Loucy (cell line): ENCODE results near the gene OGFOD2.
A peak's percentile ranks its signal among the peaks of the same experiment; 100 is the strongest.

Experiments used
- H2AFZ ChIP-seq: fragments of 200-600 bp; sonication (generic); 2 replicates; pipeline ENCODE4 v1.6.0; 2016; ENCODE audit warnings: antibody characterized with exemption, mild to moderate bottlenecking, low read length, moderate library complexity
- H3F3A ChIP-seq: fragments of 200-600 bp; 2 replicates; pipeline ENCODE4 v1.6.0; 2016; ENCODE audit warnings: antibody characterized with exemption, low read depth, mild to moderate bottlenecking
- H3K27me3 ChIP-seq: fragments of 200-600 bp; sonication (generic); 2 replicates; pipeline ENCODE4 v1.6.1; 2014; ENCODE audit warnings: low read length, mild to moderate bottlenecking; ENCODE audit not compliant: insufficient read depth, poor library complexity, severe bottlenecking
- H3K36me3 ChIP-seq: fragments of 200-600 bp; sonication (generic); 2 replicates; pipeline ENCODE4 v1.6.1; 2016; ENCODE audit warnings: low read length; ENCODE audit not compliant: insufficient read depth
- H3K4me1 ChIP-seq: fragments of 200-600 bp; sonication (generic); 2 replicates; pipeline ENCODE4 v1.5.1; 2014; ENCODE audit warnings: low read length, mild to moderate bottlenecking; ENCODE audit not compliant: insufficient read depth, poor library complexity, severe bottlenecking
- H3K4me2 ChIP-seq: fragments of 200-600 bp; sonication (generic); 2 replicates; pipeline ENCODE4 v1.6.0; 2014; ENCODE audit warnings: antibody characterized with exemption, low read length, low read depth, mild to moderate bottlenecking; ENCODE audit not compliant: poor library complexity, severe bottlenecking
- H3K4me3 ChIP-seq: fragments of 200-600 bp; sonication (generic); 2 replicates; pipeline ENCODE4 v1.5.1; 2014; ENCODE audit warnings: low read length, mild to moderate bottlenecking, mixed read lengths; ENCODE audit not compliant: poor library complexity, severe bottlenecking
- H3K79me2 ChIP-seq: fragments of 200-600 bp; sonication (generic); 2 replicates; pipeline ENCODE4 v1.6.1; 2014; ENCODE audit warnings: low read length; ENCODE audit not compliant: insufficient read depth
- H3K9ac ChIP-seq: fragments of 200-600 bp; sonication (generic); 2 replicates; pipeline ENCODE4 v1.6.0; 2014; ENCODE audit warnings: mild to moderate bottlenecking, low read depth, low read length, moderate library complexity; ENCODE audit not compliant: poor library complexity, severe bottlenecking
- H3K9me2 ChIP-seq: fragments of 200-600 bp; sonication (generic); replicated peaks from 2 replicates; pipeline ENCODE4 v1.6.1; 2016; ENCODE audit warnings: low read depth, low read length, mixed read lengths
- H3K9me3 ChIP-seq: fragments of 200-600 bp; sonication (generic); 2 replicates; pipeline ENCODE4 v1.6.1; 2014; ENCODE audit warnings: mild to moderate bottlenecking, antibody characterized with exemption, low read length, low read depth; ENCODE audit not compliant: insufficient read depth
- H4K20me1 ChIP-seq: fragments of 200-600 bp; sonication (generic); 2 replicates; pipeline ENCODE4 v1.6.0; 2014; ENCODE audit warnings: antibody characterized with exemption, low read length, mild to moderate bottlenecking; ENCODE audit not compliant: insufficient read depth, poor library complexity, severe bottlenecking
- EZH2phosphoT487 ChIP-seq: fragments of 200-600 bp; IDR thresholded peaks from 2 replicates; pipeline ENCODE4 v1.6.1; 2018; ENCODE audit warnings: antibody characterized with exemption, mild to moderate bottlenecking, moderate library complexity, borderline replicate concordance
- TF ChIP-seq, protein P1 (sequence below): fragments of 200-600 bp; sonication (generic); conservative IDR thresholded peaks from 2 replicates; pipeline ENCODE4 v1.5.1; 2014; ENCODE audit warnings: mild to moderate bottlenecking, antibody characterized with exemption, low read length

The OGFOD2 gene

DNA sequence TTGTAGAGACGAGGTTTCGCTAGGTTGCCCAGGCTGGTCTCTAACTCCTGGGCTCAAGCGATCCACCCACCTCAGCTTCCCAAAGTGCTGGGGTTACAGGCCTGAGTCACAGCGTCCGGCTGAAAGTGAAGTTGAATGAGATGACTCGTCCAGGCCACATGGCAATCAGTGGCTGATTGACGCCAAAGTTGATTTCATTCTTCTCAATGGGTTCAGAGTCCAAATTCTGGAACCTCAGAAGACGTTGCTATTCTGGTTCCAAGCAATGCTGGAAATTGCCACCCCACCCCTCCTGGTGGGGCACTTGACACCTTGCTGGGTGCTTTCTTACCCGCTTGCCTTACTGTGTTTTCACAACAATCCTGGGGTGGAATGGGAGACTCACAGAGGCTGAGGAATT lies 23.6 kb upstream of the OGFOD2 start:
- no peaks in the 10 kb centered on the region for H3K27me3 ChIP-seq
- no peak overlapping the region for H3K4me2 ChIP-seq
- no peak for TF ChIP-seq EZH2phosphoT487
- TF ChIP-seq, protein P1, sequence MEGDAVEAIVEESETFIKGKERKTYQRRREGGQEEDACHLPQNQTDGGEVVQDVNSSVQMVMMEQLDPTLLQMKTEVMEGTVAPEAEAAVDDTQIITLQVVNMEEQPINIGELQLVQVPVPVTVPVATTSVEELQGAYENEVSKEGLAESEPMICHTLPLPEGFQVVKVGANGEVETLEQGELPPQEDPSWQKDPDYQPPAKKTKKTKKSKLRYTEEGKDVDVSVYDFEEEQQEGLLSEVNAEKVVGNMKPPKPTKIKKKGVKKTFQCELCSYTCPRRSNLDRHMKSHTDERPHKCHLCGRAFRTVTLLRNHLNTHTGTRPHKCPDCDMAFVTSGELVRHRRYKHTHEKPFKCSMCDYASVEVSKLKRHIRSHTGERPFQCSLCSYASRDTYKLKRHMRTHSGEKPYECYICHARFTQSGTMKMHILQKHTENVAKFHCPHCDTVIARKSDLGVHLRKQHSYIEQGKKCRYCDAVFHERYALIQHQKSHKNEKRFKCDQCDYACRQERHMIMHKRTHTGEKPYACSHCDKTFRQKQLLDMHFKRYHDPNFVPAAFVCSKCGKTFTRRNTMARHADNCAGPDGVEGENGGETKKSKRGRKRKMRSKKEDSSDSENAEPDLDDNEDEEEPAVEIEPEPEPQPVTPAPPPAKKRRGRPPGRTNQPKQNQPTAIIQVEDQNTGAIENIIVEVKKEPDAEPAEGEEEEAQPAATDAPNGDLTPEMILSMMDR: no peak
- no peak overlapping the region for H3K9ac ChIP-seq
- H3F3A ChIP-seq: no peaks in the 10 kb centered on the region
- H3K4me3 ChIP-seq: no peak overlapping the region
- no peaks in the 10 kb centered on the region for H4K20me1 ChIP-seq
- H3K9me2 ChIP-seq: no peaks in the 10 kb centered on the region
- no peaks in the 10 kb centered on the region for H3K36me3 ChIP-seq
- no peaks in the 10 kb centered on the region for H3K9me3 ChIP-seq
- peaks cover 13% of the 10 kb centered on the region for H3K4me1 ChIP-seq
- H2AFZ ChIP-seq: no peak overlapping the region
- no peaks in the 10 kb centered on the region for H3K79me2 ChIP-seq

DNA sequence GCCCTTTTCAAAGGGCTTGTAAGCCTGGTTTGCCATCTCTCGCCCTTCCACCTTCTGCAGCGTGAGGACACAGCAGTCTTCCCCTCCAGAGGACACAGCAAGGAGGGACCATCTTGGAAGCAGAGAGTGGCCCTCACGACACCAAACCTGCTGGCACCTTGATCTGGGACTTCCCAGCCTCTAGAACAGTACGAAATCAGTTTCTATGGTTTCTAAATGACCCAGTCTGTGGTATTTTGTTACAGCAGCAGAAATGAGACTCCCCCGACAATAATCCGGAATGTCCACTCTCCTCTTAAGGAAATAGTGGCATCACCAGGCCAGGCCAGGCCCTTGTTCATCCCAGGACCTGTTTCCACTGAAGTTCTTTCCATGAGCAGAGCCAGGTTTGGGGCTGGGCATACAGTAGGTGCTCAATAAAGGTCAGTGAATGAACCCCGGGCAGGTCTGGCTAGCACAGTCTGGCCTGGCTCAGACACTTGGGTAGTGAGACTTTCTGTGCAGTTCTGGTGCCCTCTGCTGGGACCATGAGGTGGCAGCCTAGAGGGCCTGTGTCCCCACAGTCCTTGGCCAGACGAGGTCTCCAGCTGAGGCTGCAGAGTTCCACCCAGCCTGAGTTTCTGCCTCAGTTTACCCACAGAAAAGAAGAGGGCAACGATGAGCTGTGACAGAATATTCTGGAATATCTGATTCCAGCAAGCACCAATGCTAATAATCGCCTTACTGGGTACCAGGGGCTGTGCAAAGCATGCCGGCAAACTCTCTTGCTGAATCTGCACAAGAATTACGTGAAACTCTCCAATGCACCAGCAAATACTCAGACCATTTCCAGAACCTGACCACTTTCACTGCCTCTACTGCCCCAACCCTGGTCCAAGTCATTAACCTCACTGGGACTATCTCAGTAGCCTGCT lies 22.8 kb upstream of the OGFOD2 start:
- TF ChIP-seq EZH2phosphoT487: no peak
- TF ChIP-seq, protein P1: peak; percentile 88
- Histone ChIP-seq H4K20me1 (no peaks in the 10 kb centered on the region), H3K79me2 (no peaks in the 10 kb centered on the region), H3K9ac (no peak overlapping the region), H3K4me2 (no peak overlapping the region), H3K4me3 (no peak overlapping the region), H3K4me1 (peaks cover 6% of the 10 kb centered on the region), H3K27me3 (no peaks in the 10 kb centered on the region), H3K36me3 (no peaks in the 10 kb centered on the region), H3K9me2 (no peaks in the 10 kb centered on the region), H3F3A (no peaks in the 10 kb centered on the region), H3K9me3 (no peaks in the 10 kb centered on the region), H2AFZ (no peak overlapping the region)

GRCh38 chr12:122955156-122955555 lies 19.9 kb upstream of the OGFOD2 start:
- no peaks in the 10 kb centered on the region for H4K20me1 ChIP-seq
- H3F3A ChIP-seq: no peaks in the 10 kb centered on the region
- no peak for TF ChIP-seq EZH2phosphoT487
- TF ChIP-seq, protein P1: no peak

More at GRCh38 chr12:122955156-122955555, 19.9 kb upstream of the OGFOD2 start:
- H2AFZ ChIP-seq: no peak overlapping the region
- no peaks in the 10 kb centered on the region for H3K27me3 ChIP-seq
- no peak overlapping the region for H3K9ac ChIP-seq
- no peak overlapping the region for H3K4me2 ChIP-seq
- no peak overlapping the region for H3K4me3 ChIP-seq
- no peaks in the 10 kb centered on the region for H3K4me1 ChIP-seq
- no peaks in the 10 kb centered on the region for H3K9me2 ChIP-seq
- no peaks in the 10 kb centered on the region for H3K36me3 ChIP-seq
- no peaks in the 10 kb centered on the region for H3K79me2 ChIP-seq
- no peaks in the 10 kb centered on the region for H3K9me3 ChIP-seq
